HG03039 (cell line): ENCODE data around the gene HMGN3.
"Not testable (repeated sequence)": the region's sequence is repeated elsewhere in the genome, so short reads cannot be mapped to it uniquely, and the experiment has no call there.

Source experiments
- ATAC-seq: cut with Tn5 transposase; IDR thresholded peaks from one replicate; pipeline ENCODE4 v1.9.1; 2021; ENCODE audit warnings: mild to moderate bottlenecking, moderate library complexity; ENCODE audit not compliant: unreplicated experiment

HMGN3 gene

DNA sequence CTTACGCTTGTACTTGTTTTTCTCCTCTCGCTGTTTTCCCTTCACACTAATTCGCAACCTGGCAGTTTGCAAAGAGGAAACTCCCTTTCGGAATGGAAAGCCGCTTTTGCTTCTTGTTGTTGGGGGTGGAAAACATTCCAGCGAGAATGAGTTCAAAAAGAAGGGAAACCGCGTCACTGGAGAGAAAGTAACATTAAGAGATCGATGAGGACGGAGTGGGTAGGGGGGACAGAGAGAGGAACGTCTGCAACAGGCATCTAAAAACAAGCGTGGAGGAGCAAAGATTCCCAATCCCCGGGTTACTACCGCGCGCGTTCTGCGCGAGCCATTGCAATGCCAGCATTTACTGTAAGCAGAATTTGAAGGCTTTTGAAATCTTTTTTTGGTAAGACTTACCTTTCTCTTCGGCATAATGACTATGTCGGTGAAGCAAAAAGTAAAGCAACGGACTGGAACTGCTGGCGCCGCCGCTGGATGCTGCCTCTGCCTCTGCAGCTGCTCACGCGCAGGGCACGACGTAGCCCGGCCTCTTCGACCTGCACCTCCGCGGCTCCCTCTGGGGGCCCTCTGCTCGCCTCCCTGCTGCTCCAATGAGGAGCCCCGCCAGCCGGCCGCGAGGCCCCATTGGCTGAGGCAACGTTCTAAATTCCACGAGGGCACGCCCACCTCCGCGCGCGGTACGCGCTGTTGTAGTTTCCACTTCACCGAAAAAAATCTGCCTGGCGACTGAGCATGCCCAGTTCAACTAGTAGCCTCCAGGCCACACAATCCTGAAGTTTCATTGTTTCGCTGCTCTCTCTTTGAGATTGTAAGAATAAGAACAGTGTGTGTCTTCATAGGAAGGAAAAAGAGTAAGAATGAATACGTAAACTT lies at the start of gene HMGN3:
Gene HMGN3, minus strand, starts transcription at position 533 of the 873 bp plus-strand sequence.
- peak; percentile 94 for ATAC-seq

DNA sequence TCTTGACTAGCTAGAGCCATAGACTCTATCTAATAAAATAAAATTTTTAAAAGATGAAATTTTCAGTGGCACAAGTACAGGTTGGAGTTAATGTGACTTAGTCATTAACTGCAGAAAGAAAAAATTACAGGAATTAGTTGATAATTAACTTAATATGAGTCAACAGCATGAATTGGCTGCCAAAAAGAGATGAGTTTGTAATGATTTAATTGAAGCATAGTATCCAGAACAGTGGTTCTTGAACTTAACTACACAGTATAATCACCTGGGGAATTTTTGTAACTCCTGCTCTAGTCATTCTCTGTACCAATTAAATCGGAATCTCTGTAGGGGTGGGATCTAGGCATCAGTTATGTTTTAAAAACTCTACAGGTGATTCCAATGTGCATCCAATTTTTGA lies 46.3 kb upstream of the HMGN3 start:
- no peak for ATAC-seq

DNA sequence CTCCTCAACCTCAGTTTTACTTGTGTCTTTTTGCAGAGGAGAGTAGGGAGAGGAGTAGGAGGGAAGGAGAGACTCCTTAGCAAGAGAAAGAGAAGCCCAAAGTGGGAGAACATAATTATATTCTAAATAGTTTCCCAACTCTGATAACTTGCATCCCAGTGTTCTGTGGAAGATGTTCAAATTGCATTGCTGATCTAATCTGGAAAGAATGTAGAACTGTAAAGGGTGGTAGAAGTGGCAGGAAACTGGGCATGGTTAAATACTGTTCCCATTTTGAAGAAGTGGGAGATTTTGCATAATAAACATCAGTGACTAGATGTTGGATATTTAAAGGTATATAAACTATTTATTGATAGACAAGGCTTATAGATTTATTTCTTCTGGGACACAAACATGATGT lies 42.6 kb upstream of the HMGN3 start:
- ATAC-seq: no peak

DNA sequence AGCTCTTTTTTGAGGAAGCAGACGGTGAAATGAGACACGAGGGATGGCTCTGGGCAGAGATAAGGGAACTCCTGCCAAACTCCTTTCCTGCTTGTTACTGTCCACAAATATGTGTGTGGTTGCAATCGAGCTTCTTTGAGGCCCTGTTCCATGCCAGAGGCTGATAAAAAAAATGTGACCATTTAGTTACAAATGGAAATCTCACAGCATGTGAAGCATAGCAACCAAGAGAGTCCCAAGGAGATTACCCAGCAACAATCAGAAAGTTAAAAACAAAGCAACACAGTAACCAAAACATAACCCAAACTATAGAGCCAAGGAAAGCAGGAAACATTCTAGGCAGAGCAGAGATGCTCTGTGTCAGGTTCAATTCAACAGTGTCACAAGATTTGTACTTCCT lies 35.4 kb upstream of the HMGN3 start:
- ATAC-seq: no peak

DNA sequence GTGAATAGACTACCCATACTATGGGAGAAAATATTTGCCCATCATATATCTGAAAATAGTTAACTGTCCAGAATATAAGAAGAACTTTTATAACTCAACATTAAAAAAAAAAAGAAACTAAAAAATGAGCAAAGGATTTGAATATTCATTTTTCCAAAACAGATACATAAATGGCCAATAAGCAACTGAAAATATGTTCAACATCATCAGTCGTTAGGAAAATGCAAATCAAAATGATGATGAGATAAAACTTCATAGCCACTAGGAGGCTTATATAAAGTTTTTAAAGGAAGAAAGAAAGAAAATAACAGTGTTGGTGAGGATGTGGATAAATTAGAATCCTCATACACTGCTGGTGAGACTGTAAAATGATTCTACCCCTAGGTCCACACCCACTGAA lies 32.6 kb upstream of the HMGN3 start:
- ATAC-seq: no peak

DNA sequence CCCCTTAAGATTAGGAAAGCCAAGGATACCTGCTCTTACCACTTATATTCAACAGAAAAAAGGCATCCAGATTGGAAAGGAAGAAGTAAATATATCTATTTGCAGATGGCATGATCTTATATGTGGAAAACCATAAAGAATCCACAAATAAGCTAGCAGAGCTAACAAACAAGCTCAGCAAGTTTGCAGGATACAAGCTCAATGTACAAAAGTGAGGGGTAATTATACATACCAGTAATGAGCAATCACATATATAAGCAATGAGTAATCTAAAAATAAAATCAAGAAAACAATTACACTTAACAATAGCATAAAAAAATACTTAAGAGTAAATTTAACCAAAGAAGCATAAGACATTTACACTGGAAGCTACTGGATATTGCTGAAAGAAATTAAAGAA lies 31.6 kb upstream of the HMGN3 start:
- ATAC-seq: no peak

DNA sequence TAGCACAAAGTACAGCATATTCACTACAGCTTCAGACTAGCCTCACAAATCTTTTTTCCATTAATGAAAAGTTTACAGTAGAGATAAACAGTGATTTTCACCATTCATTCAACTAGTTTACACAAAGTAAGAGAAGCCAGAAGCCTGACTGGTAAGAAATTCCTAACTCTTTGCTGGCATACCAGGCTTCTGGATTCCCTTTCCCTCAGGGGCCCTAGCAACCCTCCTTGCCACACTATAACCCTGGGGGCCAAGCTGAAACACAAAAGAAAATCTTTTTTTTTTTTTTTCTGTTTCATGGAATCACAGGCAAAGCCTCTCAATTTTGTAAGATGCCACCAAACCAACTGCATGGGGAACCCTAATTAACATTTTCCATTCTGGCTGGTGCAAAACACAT lies 28.9 kb upstream of the HMGN3 start:
- no peak for ATAC-seq

DNA sequence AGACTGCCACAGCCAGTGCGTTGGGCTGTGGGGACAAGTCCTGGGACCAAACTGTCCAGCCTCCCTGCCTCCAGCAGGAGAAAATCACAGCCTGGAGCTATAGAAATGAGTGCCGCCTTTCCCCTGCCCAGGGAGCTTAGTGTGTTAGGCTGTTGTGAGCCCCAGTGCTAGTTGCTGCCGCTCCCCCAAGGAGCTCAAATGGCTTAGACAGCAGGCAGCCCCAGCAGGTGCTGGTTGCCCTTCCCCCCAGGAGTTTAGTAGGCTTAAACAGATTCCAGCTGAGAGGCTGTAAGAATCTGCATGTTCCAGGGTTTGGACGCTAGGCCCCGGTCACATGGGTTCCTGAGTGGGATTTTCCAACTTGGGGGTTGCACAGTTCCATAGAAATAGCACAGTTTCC lies 27.2 kb upstream of the HMGN3 start:
- no peak for ATAC-seq

DNA sequence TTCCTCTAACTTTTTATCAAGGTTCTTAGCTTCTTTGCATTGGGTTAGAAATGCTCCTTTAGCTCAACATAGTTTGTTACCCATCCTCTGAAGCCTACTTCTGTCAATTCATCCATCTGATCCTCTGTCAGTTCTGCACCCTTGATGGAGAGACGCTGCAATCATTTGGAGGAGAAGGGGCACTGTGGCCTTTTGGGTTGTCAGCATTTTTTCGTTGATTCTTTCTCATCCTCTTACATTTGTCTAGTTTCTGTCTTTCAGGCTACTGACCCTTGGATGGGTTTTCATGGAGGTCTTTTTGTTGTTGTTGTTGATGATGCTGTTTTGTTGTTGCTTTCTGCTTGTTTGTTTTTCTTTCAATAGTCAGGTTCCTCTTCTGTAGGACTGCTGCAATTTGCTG lies 26.3 kb upstream of the HMGN3 start:
- ATAC-seq: no peak

DNA sequence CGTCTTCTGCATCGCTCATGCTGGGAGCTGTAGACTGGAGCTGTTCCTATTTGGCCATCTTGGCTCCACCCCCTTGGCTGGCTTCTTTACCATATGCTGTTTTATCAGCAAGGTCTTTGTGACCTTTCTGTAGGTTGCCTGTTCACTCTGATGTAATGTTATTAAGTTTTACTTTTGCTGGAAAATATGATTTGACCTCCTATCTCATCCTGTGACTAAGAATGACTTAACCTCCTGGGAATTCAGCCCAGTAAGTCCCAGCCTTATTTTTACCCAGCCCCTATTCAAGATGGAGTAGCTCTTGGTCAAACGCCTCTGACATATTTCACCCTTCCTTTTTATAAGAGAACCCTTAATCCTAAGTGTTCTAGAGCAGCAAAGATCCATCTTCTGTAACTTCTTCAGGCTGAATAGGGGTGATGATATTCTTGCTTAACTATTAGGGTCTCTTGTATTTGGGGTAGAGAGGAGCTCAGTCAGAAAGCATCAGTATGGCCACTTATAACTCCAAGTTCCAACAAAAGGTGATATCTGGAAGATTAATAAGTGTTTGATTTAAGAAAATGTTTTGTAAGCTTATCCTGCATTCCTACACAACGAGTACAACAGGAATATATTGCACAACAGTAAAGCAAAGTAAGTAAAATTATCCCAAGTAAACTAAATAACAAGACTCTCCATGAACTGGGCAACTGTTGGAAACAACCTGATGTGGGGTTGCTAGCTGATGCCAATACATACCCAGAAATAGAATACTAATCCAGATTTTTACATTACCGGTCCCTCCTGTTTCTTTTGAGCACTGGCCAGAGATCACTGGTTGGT lies 23.1 kb upstream of the HMGN3 start:
- no peak for ATAC-seq

DNA sequence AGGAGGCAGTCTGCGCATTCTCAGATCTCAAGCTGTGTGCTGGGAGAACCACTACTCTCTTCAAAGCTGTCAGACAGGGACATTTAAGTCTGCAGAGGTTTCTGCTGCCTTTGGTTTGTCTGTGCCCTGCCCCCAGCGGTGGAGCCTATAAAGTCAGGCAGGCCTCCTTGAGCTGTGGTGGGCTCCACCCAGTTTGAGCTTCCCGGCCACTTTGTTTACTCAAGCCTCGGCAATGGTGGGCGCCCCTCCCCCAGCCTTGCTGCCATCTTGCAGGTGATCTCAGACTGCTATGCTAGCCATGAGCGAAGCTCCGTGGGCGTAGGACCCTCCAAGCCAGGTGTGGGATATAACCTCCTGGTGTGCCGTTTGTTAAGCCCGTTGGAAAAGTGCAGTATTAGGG lies 22.3 kb upstream of the HMGN3 start:
- not testable (repeated sequence) for ATAC-seq

DNA sequence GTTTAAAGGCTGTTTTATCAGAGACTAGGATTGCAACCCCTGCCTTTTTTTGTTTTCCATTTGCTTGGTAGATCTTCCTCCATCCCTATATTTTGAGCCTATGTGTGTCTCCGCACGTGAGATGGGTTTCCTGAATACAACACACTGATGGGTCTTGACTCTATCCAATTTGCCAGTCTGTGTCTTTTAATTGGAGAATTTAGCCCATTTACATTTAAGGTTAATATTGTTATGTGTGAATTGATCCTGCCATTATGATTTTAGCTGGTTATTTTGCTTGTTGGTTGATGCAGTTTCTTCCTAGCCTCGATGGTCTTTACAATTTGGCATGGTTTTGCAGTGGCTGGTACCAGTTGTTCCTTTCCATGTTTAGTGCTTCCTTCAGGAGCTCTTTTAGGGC lies 20.6 kb upstream of the HMGN3 start:
- not testable (repeated sequence) for ATAC-seq

DNA sequence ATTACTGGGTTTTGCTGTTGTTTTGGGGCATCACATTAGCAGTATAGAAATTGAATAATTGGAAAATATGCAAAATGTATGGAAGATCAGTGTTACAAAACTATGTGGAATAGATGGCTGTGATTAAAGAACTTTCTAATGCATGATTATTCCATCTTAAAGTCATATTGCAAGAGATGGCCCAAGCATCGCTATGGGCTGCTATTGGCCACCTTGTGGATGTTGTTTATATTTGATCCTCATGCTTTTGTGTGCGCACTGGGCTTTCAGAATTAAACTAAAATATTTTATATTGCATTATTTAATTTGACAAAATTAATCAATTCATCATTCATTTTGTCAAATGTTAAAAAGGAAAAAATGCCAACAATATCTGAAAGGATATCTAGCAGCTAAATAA lies 16.1 kb upstream of the HMGN3 start:
- ATAC-seq: no peak

DNA sequence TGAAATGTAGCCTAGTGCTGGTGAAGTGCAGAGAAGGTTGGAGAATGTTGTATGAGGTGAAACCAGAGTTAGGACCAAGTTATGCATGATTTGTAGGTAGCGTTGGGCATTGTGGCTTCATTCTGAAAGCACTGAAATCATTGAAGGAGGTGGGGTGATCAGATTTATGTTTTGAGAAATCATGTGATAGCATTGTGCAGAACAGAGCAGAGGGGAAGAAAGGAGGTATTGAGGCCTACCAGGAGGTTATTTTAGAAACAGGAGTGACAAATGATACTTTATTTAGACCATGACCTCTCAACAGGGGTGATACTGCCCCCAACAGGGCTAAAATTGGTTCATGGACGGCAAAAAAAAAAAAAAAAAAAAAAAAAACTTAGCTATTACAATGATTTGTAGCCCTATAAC lies 15.6 kb upstream of the HMGN3 start:
- ATAC-seq: peak; percentile 79

DNA sequence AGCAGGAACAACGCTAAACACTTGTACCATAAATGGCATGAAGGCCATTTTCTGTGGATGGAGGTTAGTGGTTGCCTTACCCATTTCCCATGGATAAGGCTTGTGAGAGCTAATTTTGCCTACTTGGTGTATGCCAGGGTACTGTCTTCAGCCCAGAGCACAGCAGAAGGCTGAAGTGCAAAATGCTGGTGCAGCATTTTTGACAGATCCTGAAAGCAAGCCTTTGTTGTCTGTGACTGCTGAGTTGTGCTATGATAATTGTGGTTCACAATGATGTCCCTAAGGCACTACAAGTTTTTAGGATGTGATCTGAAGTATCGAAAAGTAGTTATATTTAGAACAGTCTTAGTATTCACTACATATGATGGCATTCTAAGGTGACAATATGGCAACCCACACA lies 14.7 kb upstream of the HMGN3 start:
- ATAC-seq: no peak

DNA sequence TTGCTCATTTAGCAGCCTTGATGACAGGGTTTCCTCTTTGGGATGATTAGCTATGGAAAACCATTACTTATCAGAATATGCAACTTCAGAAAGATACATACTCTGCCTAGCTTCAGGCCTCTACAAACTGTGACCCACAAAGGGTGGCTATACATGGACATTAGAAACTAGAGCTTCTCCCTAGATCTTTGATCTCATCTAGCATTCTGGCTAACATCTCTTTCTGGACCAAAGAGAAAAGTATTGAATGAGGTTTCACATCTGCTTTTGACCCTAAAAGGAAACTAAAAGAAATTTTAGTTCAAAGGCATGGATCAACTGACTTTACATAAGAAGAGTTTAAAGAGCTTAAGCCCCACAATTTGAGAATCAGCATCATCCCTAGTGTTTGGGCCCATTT lies 12.4 kb upstream of the HMGN3 start:
- peak; percentile 76 for ATAC-seq

DNA sequence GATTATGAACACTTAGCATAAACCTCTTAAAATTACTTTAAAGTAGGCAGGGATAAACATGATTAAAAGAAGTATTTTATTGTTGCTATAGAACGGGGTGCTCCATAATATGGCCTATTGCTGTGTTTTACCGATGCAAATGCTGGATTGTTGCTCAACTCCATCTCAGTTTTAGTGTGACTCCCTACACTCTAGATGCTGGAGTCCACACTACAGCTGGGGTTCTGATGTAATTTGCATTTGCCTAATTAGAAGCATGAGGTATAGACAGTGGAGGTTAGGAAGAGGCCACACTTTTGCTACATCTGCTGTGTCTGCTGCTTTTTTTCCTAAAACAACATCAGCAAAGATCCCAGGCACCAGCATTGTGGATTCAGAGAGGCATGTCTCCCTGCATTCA lies 6.7 kb upstream of the HMGN3 start:
- ATAC-seq: no peak

DNA sequence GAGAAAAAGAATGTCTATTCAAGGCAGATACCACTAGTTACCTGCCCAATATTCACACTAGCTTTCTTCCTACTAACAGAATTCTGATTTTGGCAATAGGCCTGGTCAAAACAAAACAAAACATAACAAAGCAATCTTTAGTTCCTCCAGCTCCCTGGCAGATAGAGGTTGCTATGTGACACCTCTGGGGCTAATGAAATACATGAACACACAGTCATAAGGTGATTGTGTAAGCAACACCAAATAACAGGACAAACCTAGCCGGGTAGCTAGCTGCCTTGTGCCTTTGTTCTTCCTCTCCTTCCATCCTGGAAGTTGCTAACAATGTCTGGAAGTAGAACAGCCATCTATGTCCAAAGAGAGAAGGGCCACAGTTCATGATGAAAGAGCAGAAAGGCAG lies 6.0 kb upstream of the HMGN3 start:
- no peak for ATAC-seq

DNA sequence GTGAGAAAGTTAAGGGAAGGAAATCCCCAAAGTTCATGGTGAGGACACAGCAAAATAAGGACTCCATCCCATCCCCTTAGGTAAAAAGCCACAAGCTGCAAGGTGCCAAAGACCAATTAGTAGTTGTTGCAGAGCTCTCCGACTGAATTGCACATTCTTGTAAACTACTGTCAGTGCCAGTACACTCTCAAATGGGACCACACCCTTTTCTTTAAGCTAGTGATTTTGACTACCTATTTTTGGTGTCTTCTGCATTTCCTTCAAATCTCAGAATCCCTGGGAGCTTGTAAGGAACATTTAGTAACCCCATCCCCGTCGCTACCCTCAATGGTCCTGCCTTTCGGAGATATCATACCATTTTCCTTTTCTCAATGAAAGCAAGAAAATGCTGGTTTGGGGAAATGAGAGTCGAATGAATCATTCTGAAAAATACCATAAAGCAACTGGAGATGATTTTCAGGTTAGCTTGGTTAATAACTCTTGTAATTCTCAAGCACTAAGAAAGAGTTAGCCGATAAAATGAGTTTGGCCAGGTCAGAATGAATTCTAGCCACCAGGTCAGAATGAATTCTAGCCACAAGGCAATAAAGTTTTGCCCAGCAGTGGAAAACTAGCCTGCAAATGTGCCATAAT lies 5.2 kb upstream of the HMGN3 start:
- no peak for ATAC-seq

DNA sequence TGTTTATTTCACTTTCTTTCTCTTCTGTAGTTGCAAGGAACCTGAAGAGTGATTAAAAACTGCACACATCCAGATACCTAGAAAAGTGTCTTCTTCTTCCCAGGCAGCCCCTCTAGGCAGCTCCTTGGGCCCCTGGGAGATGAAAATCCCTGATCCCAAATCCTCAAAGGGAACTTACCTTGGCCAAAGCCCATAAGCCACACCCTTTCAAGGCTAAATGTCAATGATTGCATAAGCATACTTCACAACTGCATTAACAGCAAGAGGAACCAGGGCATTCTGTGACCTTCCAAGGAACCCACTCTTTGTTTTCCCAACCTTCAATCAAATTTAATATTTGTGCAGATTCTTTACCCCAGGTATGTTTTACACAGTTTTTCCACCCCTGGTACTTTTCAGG lies 4.4 kb upstream of the HMGN3 start:
- ATAC-seq: no peak

DNA sequence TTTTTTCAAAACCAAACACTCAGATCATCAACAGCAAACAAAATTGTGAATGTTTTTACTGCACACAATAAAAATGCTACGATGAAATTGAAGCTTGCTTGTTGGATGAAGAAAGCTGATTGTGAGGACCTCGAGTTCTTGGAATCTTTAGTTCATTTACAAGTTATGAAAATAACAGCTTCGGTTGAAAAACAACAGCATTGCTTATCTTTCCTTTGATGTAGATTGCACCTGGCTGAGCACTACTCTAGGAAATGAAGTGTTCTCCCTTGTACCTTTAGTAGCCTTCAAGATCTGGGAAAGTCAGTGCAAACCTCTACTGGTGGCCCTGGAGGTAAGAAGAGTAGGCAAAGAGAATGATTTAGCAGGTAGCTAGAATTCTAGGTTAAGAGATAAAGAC lies 2.2 kb upstream of the HMGN3 start:
- ATAC-seq: no peak
